OCI-LY7 (cell line): ENCODE measurements around the gene DEAF1.

Experiments used
- EZH2phosphoT487 ChIP-seq: fragments of 200-600 bp; sonication (generic); IDR thresholded peaks from 2 replicates; pipeline ENCODE4 v1.6.1; 2018; ENCODE audit warnings: low read depth, borderline replicate concordance, mild to moderate bottlenecking, mixed run types, antibody characterized with exemption, low read length, moderate library complexity, mixed read lengths
- TF ChIP-seq, protein P1 (sequence below): fragments of 200-600 bp; sonication (generic); conservative IDR thresholded peaks from 2 replicates; pipeline ENCODE4 v1.5.1; 2014; ENCODE audit warnings: mild to moderate bottlenecking, antibody characterized with exemption, low read length, moderate library complexity, mixed read lengths

DNA sequence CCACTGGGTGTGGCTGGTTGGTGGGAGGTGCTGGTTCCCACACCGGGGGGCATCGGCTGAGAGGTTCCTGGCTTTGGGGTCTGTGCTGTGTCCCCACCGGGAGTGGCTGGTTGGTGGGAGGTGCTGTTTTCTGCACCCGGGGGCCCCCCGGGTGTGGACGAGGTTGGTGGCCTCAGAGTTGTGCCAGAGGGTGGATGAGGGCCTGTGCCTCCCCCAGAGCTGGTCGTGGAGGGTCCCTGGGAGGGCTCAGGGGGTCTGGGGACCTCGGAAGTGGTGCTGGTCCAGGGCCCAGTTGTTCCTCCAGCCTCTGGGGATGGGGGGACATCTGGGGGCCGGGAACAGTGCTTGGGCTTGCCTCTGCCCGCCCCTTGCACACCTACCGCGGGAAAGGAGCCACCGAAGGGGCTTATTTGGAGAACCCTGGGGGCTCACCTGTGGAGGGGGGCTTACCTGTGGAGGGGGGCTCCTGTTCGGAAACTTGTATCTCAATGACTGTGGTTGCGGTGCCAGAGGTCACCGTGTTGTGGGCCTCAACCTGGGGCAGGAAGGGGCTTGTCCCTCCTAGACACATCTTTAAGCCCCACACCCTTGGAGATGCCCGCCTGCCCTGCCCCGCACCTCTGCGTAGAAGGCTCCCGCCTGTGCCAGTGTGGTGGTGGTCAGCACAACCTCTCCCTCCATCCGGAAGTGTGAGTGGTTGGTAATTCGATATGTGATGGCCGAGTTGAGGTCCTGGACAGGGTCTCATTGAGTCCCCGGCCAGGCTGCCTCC, 76.0 kb downstream of the DEAF1 start:
- TF ChIP-seq, protein P1, sequence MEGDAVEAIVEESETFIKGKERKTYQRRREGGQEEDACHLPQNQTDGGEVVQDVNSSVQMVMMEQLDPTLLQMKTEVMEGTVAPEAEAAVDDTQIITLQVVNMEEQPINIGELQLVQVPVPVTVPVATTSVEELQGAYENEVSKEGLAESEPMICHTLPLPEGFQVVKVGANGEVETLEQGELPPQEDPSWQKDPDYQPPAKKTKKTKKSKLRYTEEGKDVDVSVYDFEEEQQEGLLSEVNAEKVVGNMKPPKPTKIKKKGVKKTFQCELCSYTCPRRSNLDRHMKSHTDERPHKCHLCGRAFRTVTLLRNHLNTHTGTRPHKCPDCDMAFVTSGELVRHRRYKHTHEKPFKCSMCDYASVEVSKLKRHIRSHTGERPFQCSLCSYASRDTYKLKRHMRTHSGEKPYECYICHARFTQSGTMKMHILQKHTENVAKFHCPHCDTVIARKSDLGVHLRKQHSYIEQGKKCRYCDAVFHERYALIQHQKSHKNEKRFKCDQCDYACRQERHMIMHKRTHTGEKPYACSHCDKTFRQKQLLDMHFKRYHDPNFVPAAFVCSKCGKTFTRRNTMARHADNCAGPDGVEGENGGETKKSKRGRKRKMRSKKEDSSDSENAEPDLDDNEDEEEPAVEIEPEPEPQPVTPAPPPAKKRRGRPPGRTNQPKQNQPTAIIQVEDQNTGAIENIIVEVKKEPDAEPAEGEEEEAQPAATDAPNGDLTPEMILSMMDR: no peak
- no peak for TF ChIP-seq EZH2phosphoT487
